T-helper 1 cell treated with Interleukin-12 subunit alpha and Interleukin-12 subunit beta and Interleukin-4 antibody, amounts not matched to agents 30 μg/mL and 1 μg/mL, for 36 hours (primary cell): ENCODE data around the gene DOCK1.

Experiments
- H3K27ac Mint-ChIP-seq: one replicate; pipeline ENCODE4 v1.8.0; 2021; ENCODE audit warnings: mild to moderate bottlenecking, mixed read lengths
- H3K27me3 Mint-ChIP-seq: one replicate; pipeline ENCODE4 v1.8.0; 2021; ENCODE audit warnings: low read depth, mixed read lengths
- H3K36me3 Mint-ChIP-seq: one replicate; pipeline ENCODE4 v1.8.0; 2021; ENCODE audit warnings: low read depth, mixed read lengths
- H3K4me1 Mint-ChIP-seq: one replicate; pipeline ENCODE4 v1.8.0; 2021; ENCODE audit warnings: low read depth, mixed read lengths
- H3K4me3 Mint-ChIP-seq: one replicate; pipeline ENCODE4 v1.8.0; 2021; ENCODE audit warnings: mild to moderate bottlenecking, moderate library complexity, mixed read lengths
- H3K9me3 Mint-ChIP-seq: one replicate; pipeline ENCODE4 v1.8.0; 2021; ENCODE audit warnings: mixed read lengths

Gene DOCK1

DNA sequence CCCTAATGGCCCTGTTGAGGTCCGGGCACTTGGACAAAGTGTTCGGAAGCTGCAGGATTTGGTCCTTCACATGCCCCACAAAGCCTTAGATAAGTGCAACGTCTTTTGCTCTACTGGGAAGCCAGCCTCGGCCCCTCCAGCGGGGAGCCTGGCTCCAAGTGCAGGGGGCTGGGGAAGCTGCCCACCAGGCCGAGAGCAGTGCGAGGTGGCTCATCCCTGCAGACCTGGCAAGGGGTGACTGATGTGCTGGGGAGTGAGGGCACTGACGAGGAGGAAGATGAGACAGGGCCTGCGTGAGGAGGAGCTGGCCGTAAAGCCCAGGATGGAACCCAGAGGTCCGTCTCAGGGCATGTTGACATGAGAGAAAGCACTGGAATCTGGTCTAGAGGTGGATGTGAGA is 508.1 kb downstream of the DOCK1 start:
- H3K27me3 Mint-ChIP-seq = no peaks in the 10 kb centered on the region
- H3K4me3 Mint-ChIP-seq = no peak overlapping the region
- no peaks in the 10 kb centered on the region for H3K36me3 Mint-ChIP-seq
- H3K9me3 Mint-ChIP-seq = no peaks in the 10 kb centered on the region
- H3K4me1 Mint-ChIP-seq = no peaks in the 10 kb centered on the region
- H3K27ac Mint-ChIP-seq = no peak overlapping the region

DNA sequence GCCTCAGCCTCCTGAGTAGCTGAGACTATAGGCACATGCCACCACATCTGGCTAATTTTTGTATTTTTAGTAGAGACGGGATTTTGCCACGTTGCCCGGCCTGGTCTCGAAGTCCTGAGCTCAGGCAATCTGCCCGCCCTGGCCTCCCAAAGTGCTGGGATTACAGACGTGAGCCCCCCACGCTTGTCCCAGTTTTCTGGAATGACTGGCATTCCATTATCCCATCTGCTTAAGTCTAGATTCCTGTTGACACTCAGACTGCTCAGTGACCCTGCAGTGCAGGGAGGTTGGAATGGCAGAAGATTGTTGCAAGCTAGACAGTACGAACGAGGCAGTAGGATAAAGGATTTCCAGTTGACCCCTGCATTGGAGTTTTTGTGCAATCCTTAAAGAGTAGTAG is 508.8 kb downstream of the DOCK1 start:
- no peaks in the 10 kb centered on the region for H3K27me3 Mint-ChIP-seq
- no peak overlapping the region for H3K4me3 Mint-ChIP-seq
- H3K36me3 Mint-ChIP-seq = no peaks in the 10 kb centered on the region
- no peak overlapping the region for H3K27ac Mint-ChIP-seq
- H3K4me1 Mint-ChIP-seq = no peaks in the 10 kb centered on the region
- no peaks in the 10 kb centered on the region for H3K9me3 Mint-ChIP-seq

DNA sequence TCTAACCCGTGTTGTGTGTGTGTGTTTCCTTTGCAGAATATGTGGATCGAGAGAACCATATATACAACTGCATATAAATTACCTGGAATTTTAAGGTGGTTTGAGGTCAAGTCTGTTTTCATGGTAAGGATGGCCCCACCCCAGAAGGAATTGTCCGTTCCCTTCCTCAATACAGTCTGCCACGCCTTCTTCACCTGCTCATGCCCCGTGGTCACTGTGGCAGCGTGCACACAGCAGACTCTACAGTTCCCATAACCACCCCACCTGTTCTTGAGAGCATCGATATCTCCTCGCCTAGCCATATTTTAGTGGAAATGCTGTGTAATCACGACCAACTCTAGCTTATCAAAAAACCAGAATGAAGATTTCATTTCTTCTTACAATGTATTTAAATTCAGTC is 509.9 kb downstream of the DOCK1 start:
- no peaks in the 10 kb centered on the region for H3K9me3 Mint-ChIP-seq
- H3K4me1 Mint-ChIP-seq = no peaks in the 10 kb centered on the region
- H3K36me3 Mint-ChIP-seq = no peaks in the 10 kb centered on the region

DNA sequence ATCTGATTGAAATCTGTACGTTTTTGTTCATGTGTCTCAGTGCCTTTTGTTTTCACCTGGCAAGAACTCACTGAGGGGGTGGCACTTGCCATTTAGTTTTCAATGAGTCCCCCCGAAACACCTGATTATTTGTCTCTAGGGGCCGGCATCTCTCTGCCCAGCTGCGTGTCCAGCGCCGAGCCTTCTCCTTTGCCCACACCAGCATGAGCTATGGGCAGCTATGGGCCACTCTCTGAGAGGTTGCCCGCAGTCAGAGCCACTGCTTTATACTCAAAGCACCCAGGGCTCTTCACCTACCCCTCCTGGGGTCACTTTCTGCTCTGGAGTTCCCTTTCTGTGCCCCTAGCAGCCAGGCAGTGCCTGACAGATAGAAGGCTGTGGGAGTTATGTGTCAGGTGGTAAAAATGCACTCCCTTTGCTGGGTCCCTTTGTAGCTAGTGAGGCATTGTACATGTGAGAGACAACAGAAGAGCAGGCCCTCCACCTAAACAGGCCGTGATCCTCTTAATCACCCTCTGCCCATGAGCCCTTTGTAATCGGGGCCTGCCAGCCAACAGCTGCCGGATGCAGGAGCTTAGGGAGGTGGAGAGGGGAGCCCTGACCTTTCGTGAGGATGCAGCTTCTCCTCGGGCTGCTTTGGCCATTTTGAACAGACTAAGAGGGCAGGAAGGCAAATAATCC is 510.8 kb downstream of the DOCK1 start:
- Mint-ChIP-seq H3K27ac (no peak overlapping the region), H3K36me3 (no peaks in the 10 kb centered on the region), H3K27me3 (no peaks in the 10 kb centered on the region), H3K4me3 (no peak overlapping the region), H3K9me3 (no peaks in the 10 kb centered on the region), H3K4me1 (no peaks in the 10 kb centered on the region)

More for the DNA sequence above, 509.9 kb downstream of the DOCK1 start:
- no peaks in the 10 kb centered on the region for H3K27me3 Mint-ChIP-seq
- no peak overlapping the region for H3K4me3 Mint-ChIP-seq
- H3K27ac Mint-ChIP-seq = no peak overlapping the region

DNA sequence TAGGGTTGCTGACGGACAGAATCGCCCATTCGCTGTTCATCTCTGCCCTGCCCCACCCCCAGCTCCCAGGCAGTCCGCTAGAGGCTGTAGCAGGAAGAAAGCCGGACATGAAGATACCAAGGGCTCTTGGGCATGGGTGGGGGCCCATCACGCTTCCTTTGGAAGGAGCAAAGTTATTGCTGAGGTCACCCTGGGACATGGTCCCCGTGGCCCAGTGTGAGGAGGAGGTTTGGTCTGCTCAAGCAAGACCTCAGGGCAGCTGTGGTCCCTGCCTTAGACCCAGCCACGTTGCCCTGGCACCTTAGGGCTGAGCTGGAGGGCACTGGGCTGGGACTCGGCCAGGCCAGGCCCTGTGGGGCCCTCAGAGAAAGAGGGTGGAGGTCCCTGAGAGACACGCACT is 511.8 kb downstream of the DOCK1 start:
- Mint-ChIP-seq H3K27ac (no peak overlapping the region), H3K27me3 (no peaks in the 10 kb centered on the region), H3K4me1 (no peaks in the 10 kb centered on the region), H3K4me3 (no peak overlapping the region), H3K9me3 (no peaks in the 10 kb centered on the region), H3K36me3 (no peaks in the 10 kb centered on the region)

DNA sequence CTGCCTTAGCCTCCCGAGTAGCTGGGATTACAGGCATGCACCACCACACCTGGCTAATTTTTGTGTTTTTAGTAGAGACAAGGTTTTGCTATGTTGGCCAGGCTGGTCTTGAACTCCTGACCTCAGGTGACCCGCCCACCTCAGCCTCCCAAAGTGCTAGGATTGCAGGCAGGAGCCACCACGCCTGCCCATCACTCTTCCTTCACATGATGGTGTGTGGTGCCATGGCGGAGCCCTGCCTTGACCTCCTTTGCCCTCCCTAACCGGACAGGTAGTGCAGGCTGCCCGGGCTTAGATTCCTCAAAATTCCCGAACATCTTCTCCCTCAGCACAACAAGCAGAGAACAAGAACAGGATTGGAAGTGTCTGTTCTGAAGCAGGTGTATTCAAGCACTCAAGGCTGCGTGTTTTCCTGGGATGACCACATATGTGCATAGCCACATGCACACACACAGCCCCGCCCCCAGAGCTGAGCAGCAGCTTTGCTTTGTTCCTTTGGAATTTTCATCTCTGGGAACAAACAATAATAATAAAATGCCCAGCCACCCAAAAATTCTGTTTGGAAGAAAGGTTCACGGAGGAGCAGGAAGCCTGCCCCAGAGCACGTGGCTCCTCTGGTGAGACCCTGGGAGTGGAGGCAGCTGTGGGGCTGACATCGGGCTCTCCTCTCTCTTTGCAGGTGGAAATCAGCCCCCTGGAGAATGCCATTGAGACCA is 512.6 kb downstream of the DOCK1 start:
- H3K4me3 Mint-ChIP-seq = no peak overlapping the region
- H3K9me3 Mint-ChIP-seq = no peaks in the 10 kb centered on the region
- no peaks in the 10 kb centered on the region for H3K36me3 Mint-ChIP-seq
- H3K27ac Mint-ChIP-seq = no peak overlapping the region
- no peaks in the 10 kb centered on the region for H3K27me3 Mint-ChIP-seq
- no peaks in the 10 kb centered on the region for H3K4me1 Mint-ChIP-seq

DNA sequence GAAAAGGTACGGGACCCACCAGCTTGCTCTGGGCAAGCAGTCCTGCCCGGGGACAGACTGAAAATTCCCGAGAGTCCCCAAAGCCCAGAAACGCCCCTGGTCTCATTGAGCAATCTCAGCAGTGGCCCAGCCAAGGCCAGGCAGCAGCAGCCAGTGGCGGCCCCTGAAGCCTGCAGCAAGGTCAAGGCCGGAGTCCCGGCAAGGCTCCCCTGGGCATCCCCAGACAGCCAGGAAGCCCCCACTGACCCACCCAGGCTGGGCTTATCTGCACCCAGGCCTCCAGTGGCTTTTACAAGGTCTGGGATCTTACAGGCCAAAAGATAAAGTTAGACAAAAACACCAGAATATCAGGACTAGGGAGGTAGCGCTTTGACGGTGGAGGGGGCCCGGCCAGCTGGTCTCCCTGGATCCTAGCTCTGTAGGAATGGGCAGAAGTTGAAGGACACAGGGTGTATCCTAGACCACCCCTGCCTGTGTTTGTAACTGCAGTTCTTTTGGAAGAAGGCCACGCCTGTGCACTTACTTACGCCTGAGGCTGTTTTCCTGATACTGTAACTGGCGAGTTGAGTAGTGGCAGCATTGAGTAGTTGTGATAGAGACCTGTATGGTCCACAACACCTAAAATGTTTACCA is 513.4 kb downstream of the DOCK1 start:
- Mint-ChIP-seq H3K27me3 (no peaks in the 10 kb centered on the region), H3K9me3 (no peaks in the 10 kb centered on the region), H3K4me1 (no peaks in the 10 kb centered on the region), H3K4me3 (no peak overlapping the region), H3K27ac (no peak overlapping the region), H3K36me3 (no peaks in the 10 kb centered on the region)

DNA sequence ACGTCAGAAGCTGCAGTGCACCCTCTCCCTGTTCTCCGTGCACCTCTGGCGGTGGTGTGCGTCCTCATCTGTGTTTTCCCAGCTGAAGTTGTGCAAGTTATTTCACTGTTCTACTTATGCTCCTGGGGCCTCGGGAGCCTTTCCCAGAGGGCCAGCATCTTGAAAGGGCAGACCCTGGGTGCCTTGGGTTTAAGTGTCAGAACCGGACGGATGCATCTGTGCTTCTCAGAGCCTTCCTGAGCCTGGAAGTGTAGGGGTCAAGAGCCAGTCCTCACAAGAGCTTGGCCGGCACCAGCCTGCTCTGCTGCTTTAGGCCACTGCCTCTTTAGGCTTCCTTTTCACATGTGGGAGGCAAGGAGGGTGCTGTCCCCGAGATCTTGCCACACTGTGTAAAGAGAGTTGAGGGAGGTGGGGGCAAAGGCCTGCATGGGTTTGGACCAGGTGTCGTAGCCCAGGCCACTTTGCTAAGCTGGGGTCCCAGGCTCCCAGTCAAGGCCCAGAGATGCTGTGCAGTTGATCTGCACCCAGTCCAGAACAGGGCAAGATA is 515.0 kb downstream of the DOCK1 start:
- Mint-ChIP-seq H3K27ac (no peak overlapping the region), H3K27me3 (no peaks in the 10 kb centered on the region), H3K4me3 (no peak overlapping the region), H3K4me1 (no peaks in the 10 kb centered on the region), H3K36me3 (no peaks in the 10 kb centered on the region), H3K9me3 (no peaks in the 10 kb centered on the region)

DNA sequence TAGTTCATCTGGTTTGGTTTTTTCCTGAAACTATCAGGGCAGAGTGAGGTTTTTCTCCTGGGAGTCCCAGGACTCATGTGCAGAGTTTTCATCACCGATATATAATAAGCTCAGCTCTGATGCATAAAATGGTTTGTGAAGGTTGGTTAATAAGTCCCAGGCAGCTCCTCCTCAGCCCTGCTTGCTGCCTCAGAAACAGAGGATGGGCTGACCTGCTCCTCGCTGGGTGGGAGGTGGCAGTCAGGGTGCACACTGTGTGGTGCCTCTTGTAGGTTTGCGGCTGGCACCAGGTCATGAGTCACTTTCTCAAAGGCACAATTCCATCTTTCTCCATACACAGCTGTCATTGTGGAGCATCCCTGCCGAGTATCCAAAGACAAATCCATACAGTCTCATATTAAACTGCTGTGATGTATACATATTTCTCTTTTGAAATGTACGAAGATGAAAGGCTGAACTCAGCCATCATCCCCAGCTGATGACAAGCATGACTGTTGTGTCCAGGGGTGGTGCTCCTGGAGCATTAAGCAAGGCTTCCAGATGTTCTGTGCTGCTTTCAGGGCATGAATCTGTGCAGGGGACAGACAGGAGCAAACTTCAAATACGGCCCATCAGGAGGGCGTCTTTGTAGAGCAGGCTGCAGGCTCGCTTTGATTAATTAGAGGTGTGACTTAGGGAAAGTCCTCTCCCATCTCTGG is 518.1 kb downstream of the DOCK1 start:
- Mint-ChIP-seq H3K9me3 (no peaks in the 10 kb centered on the region), H3K4me1 (no peaks in the 10 kb centered on the region), H3K27ac (no peak overlapping the region)

DNA sequence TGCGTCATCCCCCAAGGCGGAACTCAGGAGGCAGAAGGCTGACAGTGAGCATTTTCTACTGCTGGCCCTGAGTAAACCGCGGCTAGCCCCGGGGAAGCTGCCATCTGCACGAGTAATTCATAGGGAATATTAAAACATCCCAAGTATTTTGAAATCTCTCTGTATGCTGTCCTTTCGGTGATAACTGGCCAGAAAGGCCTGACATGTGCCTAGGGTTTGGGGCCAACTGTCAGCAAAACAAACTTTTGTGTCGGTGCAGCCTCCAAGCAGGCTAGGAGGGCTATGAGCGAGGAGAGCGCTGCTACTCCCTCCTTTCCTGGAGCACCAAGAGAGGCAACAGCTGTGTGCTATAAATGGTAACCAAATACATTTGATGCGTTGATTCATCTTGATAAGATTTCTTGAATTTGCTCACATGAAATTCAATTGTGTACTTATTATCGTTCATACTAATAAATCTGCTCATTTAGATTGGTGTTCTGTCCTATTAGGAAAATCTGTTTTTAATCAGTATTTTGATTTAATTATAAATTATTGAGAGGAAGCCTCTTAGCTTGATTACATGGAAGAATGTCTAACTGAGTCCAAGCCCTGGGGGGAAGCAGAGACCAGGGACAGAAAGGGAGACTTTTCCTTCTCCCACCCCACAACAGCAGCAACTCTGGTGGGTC is 519.5 kb downstream of the DOCK1 start:
- Mint-ChIP-seq H3K4me3 (no peak overlapping the region), H3K4me1 (no peaks in the 10 kb centered on the region), H3K9me3 (no peaks in the 10 kb centered on the region), H3K27ac (no peak overlapping the region), H3K27me3 (no peaks in the 10 kb centered on the region), H3K36me3 (no peaks in the 10 kb centered on the region)

More for the DNA sequence above, 518.1 kb downstream of the DOCK1 start:
- Mint-ChIP-seq H3K4me3 (no peak overlapping the region), H3K36me3 (no peaks in the 10 kb centered on the region), H3K27me3 (no peaks in the 10 kb centered on the region)

DNA sequence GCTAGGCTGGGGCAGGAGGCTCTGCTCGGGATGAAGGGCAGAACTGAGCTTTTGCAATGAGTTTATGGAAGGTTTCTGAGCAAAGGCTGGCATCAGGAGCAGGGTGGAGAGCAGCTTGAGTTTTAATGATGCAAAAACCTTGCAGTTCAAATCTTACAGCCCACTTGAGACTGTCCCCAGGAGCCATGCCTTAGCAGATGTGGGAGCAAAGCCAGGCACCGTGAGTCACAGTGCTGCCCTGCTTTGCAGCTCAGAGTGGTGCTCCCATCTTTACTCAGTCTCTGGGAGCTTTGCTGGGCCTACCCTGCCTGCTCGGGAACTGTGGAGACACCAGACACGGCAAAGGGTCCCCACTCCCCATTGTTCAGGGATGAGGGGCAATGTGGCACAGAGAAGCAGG is 521.5 kb downstream of the DOCK1 start:
- Mint-ChIP-seq H3K4me1 (no peaks in the 10 kb centered on the region), H3K36me3 (no peaks in the 10 kb centered on the region), H3K4me3 (no peak overlapping the region), H3K27ac (no peak overlapping the region), H3K9me3 (no peaks in the 10 kb centered on the region), H3K27me3 (no peaks in the 10 kb centered on the region)

DNA sequence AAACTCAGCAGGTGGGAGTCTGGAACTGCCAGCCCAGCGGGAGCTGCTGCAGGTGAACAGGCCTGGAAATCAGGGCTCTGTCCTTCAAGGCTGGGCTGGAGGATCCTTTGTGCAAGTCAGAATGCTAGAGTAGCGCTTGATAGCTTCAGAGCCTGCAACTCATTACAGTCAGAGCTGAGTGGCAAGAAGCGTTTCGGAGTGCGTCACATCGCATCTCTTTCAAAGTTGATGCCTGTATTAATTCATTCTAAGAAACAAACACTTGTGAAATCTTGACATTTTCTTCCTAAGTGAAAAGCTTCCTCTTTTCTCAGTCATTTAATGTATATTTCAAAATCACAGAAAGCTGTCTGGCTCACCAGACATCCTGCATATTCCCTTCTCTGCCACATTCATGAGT is 522.7 kb downstream of the DOCK1 start:
- no peak overlapping the region for H3K4me3 Mint-ChIP-seq
- no peaks in the 10 kb centered on the region for H3K9me3 Mint-ChIP-seq
- no peak overlapping the region for H3K27ac Mint-ChIP-seq
- H3K36me3 Mint-ChIP-seq = no peaks in the 10 kb centered on the region
- no peaks in the 10 kb centered on the region for H3K27me3 Mint-ChIP-seq
- no peaks in the 10 kb centered on the region for H3K4me1 Mint-ChIP-seq

DNA sequence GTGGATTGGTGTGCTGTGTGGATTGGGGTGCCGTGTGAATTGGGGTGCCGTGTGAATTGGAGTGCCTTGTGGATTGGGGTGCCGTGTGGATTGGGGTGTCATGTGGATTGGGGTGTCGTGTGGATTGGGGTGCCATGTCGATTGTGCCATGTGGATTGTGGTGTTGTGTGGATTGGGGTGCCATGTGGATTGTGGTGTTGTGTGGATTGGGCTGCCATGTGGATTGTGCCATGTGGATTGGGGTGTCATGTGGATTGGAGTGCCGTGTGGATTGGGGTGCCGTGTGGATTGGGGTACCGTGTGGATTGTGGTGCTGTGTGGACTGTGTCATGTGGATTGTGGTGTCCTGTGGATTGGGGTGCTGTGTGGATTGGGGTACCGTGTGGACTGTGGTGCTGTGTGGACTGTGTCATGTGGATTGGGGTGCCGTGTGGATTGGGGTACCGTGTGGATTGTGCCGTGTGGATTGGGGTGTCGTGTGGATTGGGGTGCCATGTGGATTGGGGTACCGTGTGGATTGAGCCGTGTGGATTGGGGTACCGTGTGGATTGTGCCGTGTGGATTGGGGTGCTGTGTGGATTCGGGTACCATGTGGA is 523.3 kb downstream of the DOCK1 start:
- Mint-ChIP-seq H3K9me3 (no peaks in the 10 kb centered on the region), H3K27me3 (no peaks in the 10 kb centered on the region), H3K36me3 (no peaks in the 10 kb centered on the region), H3K27ac (no peak overlapping the region), H3K4me3 (no peak overlapping the region), H3K4me1 (no peaks in the 10 kb centered on the region)
